Astrocyte of the cerebellum (primary cell): ENCODE data around the gene PRKCB.

ENCODE experiments used
- DNase-seq: peaks from one replicate; pipeline ENCODE4 v3.0.0-alpha.2; 2011; ENCODE audit warnings: low read depth
- H3K4me3 ChIP-seq: 2 replicates; pipeline ENCODE4 v1.5.1; 2011; ENCODE audit warnings: mild to moderate bottlenecking, low read depth, low read length, moderate library complexity
- in situ Hi-C: cut with HindIII; loops from 2 replicates; pipeline ENCODE4 v1.10.0; 2017; ENCODE audit warnings: low sequenced_read_pairs
- TF ChIP-seq, protein P1 (sequence below): IDR thresholded peaks from 2 replicates; pipeline ENCODE4 v1.5.1; 2012; ENCODE audit warnings: low read length, low read depth, moderate library complexity, mild to moderate bottlenecking; ENCODE audit errors: missing control alignments

The PRKCB gene

DNA sequence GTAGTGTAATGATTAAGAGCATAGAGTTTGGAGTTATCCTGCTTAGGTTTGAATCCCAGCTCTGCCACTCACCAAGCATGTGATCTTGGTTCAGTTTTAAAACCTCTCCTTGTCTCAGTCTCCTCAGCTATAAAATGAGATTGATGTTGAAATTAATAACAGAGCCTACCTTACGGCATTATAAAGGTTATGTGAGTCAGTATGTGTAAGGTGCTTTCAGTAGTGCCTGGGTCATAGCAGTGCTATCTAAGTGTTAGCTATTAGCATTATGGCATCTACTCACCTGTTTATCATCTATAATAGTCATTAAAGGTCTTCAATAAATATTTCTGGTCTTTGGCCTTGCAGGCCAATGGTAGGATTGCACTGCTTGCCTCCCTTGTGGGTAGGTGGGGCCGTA lies 53.4 kb downstream of the PRKCB start:
- no peak for DNase-seq
- TF ChIP-seq, protein P1, sequence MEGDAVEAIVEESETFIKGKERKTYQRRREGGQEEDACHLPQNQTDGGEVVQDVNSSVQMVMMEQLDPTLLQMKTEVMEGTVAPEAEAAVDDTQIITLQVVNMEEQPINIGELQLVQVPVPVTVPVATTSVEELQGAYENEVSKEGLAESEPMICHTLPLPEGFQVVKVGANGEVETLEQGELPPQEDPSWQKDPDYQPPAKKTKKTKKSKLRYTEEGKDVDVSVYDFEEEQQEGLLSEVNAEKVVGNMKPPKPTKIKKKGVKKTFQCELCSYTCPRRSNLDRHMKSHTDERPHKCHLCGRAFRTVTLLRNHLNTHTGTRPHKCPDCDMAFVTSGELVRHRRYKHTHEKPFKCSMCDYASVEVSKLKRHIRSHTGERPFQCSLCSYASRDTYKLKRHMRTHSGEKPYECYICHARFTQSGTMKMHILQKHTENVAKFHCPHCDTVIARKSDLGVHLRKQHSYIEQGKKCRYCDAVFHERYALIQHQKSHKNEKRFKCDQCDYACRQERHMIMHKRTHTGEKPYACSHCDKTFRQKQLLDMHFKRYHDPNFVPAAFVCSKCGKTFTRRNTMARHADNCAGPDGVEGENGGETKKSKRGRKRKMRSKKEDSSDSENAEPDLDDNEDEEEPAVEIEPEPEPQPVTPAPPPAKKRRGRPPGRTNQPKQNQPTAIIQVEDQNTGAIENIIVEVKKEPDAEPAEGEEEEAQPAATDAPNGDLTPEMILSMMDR, result no peak
- in situ Hi-C loops, result no loop called here
- H3K4me3 ChIP-seq, result no peak overlapping the region

DNA sequence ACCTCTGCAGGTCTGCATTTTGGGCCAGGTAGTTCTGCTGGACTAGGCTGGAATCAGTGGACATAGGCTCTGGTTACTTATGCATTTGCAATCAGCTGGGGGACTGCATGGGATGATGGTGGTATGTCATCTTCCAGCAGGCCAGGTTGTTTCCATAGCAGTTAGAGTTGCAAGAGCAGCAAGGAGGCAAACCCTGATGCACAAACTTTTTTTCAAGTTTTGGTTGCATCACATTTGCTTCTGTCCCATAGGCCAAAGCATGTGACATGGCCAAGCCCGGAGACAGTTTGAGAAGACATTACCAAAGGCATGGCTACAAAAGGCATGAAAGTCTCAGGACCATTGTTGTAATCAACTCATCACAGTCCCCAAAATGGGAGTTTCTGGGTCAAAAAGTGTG lies 58.2 kb downstream of the PRKCB start:
- TF ChIP-seq, protein P1, result no peak
- H3K4me3 ChIP-seq, result no peak overlapping the region
- in situ Hi-C loops, result no loop called here
- DNase-seq, result no peak

- no peak overlapping the region for H3K4me3 ChIP-seq
- in situ Hi-C loops, result no loop called here
- TF ChIP-seq, protein P1, result no peak
- DNase-seq, result no peak
These were observed 59.3 kb downstream of the PRKCB start for GRCh38 chr16:23895052-23895451.

- TF ChIP-seq, protein P1, result no peak
- no peak for DNase-seq
- H3K4me3 ChIP-seq, result no peak overlapping the region
- in situ Hi-C loops, result no loop called here
These were observed 61.3 kb downstream of the PRKCB start for GRCh38 chr16:23896832-23897821.

GRCh38 chr16:23898682-23899430 lies 63.1 kb downstream of the PRKCB start:
- no peak overlapping the region for H3K4me3 ChIP-seq
- DNase-seq, result no peak
- TF ChIP-seq, protein P1, result no peak
- in situ Hi-C loops, result no loop called here

DNA sequence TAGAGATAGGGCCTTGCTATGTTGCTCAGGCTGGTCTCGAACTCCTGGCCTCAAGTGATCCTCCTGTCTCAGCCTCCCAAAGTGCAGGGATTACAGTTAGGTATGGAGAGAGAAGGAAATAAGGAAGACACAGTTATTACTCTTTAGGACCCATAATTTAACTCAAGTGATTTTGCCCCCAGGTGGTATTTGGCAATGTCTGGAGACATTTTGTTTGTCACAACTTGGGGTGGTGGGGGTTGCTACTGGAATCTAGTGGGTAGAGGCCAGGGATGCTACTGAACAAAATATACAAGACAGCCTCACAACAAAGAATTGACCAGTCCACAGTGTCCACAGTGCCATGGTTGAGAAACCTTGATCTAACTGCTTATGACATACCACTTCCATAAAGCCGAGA lies 64.1 kb downstream of the PRKCB start:
- no peak for DNase-seq
- TF ChIP-seq, protein P1, result no peak
- in situ Hi-C loops, result no loop called here
- no peak overlapping the region for H3K4me3 ChIP-seq
